ENCODE measurements around the gene ZNF799. TPM values are rescaled to one million over a fixed set of nuclear protein-coding genes. Genes with fewer than 3 reads are reported as not detected.
"Not testable (repeated sequence)": the region's sequence is repeated elsewhere in the genome, so short reads cannot be mapped to it uniquely, and the experiment has no call there.

ZNF799 gene
- total RNA-seq, 1 donor = 3.5 TPM

- TF ChIP-seq, protein P1, sequence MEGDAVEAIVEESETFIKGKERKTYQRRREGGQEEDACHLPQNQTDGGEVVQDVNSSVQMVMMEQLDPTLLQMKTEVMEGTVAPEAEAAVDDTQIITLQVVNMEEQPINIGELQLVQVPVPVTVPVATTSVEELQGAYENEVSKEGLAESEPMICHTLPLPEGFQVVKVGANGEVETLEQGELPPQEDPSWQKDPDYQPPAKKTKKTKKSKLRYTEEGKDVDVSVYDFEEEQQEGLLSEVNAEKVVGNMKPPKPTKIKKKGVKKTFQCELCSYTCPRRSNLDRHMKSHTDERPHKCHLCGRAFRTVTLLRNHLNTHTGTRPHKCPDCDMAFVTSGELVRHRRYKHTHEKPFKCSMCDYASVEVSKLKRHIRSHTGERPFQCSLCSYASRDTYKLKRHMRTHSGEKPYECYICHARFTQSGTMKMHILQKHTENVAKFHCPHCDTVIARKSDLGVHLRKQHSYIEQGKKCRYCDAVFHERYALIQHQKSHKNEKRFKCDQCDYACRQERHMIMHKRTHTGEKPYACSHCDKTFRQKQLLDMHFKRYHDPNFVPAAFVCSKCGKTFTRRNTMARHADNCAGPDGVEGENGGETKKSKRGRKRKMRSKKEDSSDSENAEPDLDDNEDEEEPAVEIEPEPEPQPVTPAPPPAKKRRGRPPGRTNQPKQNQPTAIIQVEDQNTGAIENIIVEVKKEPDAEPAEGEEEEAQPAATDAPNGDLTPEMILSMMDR (IDR thresholded peaks at IDR 0.05; ENCODE audit: insufficient read depth, low read depth, low read length) = no peak
- H3K4me3 ChIP-seq (ENCODE audit: low read depth, low read length) = no peak overlapping the region
- no peak for DNase-seq (ENCODE audit: low read depth)
These were observed 24.3 kb upstream of the ZNF799 start for GRCh38 chr19:12425236-12425887.

- not testable (repeated sequence) for DNase-seq (ENCODE audit: low read depth); H3K4me3 ChIP-seq (ENCODE audit: low read depth, low read length)
These were observed 16.2 kb upstream of the ZNF799 start for GRCh38 chr19:12417273-12417672.

DNA sequence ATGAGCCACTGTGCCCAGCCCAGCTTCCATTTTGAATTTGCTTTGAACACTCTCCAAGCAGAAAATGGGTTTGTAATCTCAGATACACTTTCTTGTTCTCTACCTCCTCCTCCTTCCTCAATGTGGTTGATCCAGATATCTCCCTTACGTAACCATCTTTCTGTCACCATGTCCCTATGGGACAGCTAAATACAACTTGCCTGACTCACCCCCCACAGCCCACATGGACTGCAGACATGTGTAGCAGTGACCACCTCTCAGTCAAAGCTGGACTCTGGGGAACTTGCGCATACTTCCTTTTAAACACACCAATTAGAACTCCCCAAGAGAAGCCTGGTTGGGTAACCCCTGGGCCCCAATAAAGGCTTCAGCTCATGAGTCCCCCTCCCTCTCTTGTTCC, 10.8 kb upstream of the ZNF799 start:
- TF ChIP-seq, protein P1 (IDR thresholded peaks at IDR 0.05; ENCODE audit: insufficient read depth, low read depth, low read length) = no peak
- no peak overlapping the region for H3K4me3 ChIP-seq (ENCODE audit: low read depth, low read length)
- DNase-seq (ENCODE audit: low read depth) = no peak

DNA sequence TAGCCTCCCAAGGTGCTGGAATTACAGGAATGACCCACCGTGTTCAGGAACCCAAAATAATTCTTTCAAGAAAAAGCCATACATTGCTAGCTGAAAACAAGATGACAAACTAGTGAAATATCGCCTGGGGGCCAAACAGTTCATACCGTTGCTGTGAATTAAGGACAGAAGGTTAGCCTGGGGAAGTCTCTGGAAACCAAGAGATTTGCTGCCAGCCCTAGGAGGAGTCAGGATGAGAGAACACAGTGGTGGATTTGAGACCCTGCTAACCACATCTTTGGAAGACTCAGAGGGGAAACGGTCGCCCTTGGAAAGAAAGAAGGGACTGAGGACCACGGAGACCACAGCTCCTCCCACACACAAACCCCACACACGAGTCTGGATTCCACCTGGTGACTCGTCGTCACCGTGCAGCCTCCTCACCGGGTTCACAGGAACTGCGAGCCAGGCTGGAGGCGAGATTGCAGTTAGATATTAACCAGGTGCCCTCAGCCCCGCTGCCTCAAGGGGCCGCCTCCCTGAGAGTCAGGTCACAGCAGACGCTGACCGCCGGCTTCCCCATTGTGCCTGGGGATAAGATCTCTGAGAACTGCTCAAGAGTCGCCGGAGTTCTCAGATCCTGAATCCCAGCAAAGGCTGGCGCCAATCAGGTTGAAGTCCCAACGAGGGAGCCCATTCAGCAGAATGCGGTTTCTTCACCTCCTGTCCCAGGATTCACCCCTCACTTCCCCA, 1.0 kb downstream of the ZNF799 start:
- DNase-seq (ENCODE audit: low read depth) = peak; percentile 4
- peak overlapping the region; percentile 79 for H3K4me3 ChIP-seq (ENCODE audit: low read depth, low read length)

DNA sequence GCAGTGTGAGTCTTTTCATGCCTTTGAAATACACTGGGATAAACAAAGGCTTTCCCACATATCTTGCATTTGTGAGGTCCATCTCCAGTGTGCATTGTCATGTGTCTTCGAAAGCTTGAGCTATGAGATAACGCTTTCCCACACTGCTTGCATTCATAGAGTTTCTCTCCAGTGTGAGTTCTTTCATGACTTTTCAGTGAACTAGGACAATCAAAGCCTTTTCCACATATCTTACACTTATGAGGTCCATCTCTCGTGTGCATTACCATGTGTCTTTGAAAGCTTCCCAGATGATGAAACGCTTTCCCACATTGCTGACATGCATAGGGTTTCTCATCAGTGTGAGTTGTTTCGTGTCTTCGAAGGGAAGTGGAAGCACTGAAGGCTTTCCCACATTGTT, 9.9 kb downstream of the ZNF799 start:
- DNase-seq (ENCODE audit: low read depth); H3K4me3 ChIP-seq (ENCODE audit: low read depth, low read length): not testable (repeated sequence)

GRCh38 chr19:12386365-12386764, 14.7 kb downstream of the ZNF799 start:
- H3K4me3 ChIP-seq (ENCODE audit: low read depth, low read length); DNase-seq (ENCODE audit: low read depth): not testable (repeated sequence)

DNA sequence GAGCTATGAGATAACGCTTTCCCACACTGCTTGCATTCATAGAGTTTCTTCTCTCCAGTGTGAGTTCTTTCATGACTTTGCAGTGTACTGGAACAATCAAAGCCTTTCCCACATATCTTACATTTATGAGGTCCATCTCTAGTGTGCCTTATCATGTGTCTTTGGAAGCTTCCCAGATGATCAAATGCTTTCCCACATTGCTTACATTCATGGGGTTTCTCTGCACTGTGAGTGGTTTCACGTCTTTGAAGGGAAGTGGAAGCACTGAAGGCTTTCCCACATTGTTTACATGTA, 20.7 kb downstream of the ZNF799 start:
- H3K4me3 ChIP-seq (ENCODE audit: low read depth, low read length) = no peak overlapping the region
- DNase-seq (ENCODE audit: low read depth) = no peak
- TF ChIP-seq, protein P1 (IDR thresholded peaks at IDR 0.05; ENCODE audit: insufficient read depth, low read depth, low read length) = no peak

- TF ChIP-seq, protein P1 (IDR thresholded peaks at IDR 0.05; ENCODE audit: insufficient read depth, low read depth, low read length) = no peak
- H3K4me3 ChIP-seq (ENCODE audit: low read depth, low read length) = no peak overlapping the region
- DNase-seq (ENCODE audit: low read depth) = no peak
These were observed 21.2 kb downstream of the ZNF799 start for GRCh38 chr19:12379732-12380443.

GRCh38 chr19:12374026-12374425, 27.0 kb downstream of the ZNF799 start:
- DNase-seq (ENCODE audit: low read depth) = no peak
- no peak overlapping the region for H3K4me3 ChIP-seq (ENCODE audit: low read depth, low read length)
- TF ChIP-seq, protein P1 (IDR thresholded peaks at IDR 0.05; ENCODE audit: insufficient read depth, low read depth, low read length) = no peak
